OCI-LY7 (cell line): ENCODE measurements around the gene FOXN3.

Experiments used
- CTCF ChIP-seq: fragments of 200-600 bp; sonication (generic); conservative IDR thresholded peaks from 2 replicates; pipeline ENCODE4 v1.5.1; 2014; ENCODE audit warnings: mild to moderate bottlenecking, antibody characterized with exemption, low read length, moderate library complexity, mixed read lengths
- EZH2phosphoT487 ChIP-seq: fragments of 200-600 bp; sonication (generic); IDR thresholded peaks from 2 replicates; pipeline ENCODE4 v1.6.1; 2018; ENCODE audit warnings: low read depth, borderline replicate concordance, mild to moderate bottlenecking, mixed run types, antibody characterized with exemption, low read length, moderate library complexity, mixed read lengths

GRCh38 chr14:89384023-89384422 is 33.0 kb downstream of the FOXN3 start:
- TF ChIP-seq CTCF: no peak
- no peak for TF ChIP-seq EZH2phosphoT487
